Left ventricle myocardium inferior (tissue), 1 donor: ENCODE results near the gene SDR39U1. TPM values are rescaled to one million over a fixed set of nuclear protein-coding genes. Genes with fewer than 3 reads are reported as not detected.

ENCODE experiments used
- DNase-seq: peaks from one replicate; pipeline ENCODE4 v3.0.0-alpha.2; 2020
- H3K27ac ChIP-seq: fragments of 200-600 bp; replicated peaks from 2 replicates; pipeline ENCODE4 v1.8.0; 2021
- H3K27me3 ChIP-seq: fragments of 200-600 bp; 2 replicates; pipeline ENCODE4 v1.8.0; 2021; ENCODE audit warnings: low read depth
- H3K36me3 ChIP-seq: fragments of 200-600 bp; 2 replicates; pipeline ENCODE4 v1.8.0; 2021
- H3K4me1 ChIP-seq: fragments of 200-600 bp; 2 replicates; pipeline ENCODE4 v1.8.0; 2021
- H3K4me3 ChIP-seq: fragments of 200-600 bp; 2 replicates; pipeline ENCODE4 v1.8.0; 2021; ENCODE audit warnings: mild to moderate bottlenecking, moderate library complexity
- H3K9me3 ChIP-seq: fragments of 200-600 bp; replicated peaks from 2 replicates; pipeline ENCODE4 v1.8.0; 2021
- CTCF ChIP-seq: fragments of 200-600 bp; IDR thresholded peaks from 2 replicates; pipeline ENCODE4 v1.8.0; 2021; ENCODE audit warnings: antibody characterized with exemption, mild to moderate bottlenecking, borderline replicate concordance
- intact Hi-C: fragments of 100-400 bp; cut with micrococcal nuclease; formaldehyde crosslinking; loops from one replicate; pipeline ENCODE4 v1.11.0; 2022
- total RNA-seq: library from RNA; stranded (reverse); fragmentation: NEBNext Ultra II Directional; extraction: Animal tissue kit (Norgen Biotek cat#: 25700); gene quantifications from one replicate; pipeline ENCODE4 v1.2.1, GENCODE V29; 2021
- donor health status: DM: no; HTN: yes; CAD: no; lungs with severe emphysema.

The SDR39U1 gene
- total RNA-seq, 1 donor from 2014 or later = 74.8 TPM

DNA sequence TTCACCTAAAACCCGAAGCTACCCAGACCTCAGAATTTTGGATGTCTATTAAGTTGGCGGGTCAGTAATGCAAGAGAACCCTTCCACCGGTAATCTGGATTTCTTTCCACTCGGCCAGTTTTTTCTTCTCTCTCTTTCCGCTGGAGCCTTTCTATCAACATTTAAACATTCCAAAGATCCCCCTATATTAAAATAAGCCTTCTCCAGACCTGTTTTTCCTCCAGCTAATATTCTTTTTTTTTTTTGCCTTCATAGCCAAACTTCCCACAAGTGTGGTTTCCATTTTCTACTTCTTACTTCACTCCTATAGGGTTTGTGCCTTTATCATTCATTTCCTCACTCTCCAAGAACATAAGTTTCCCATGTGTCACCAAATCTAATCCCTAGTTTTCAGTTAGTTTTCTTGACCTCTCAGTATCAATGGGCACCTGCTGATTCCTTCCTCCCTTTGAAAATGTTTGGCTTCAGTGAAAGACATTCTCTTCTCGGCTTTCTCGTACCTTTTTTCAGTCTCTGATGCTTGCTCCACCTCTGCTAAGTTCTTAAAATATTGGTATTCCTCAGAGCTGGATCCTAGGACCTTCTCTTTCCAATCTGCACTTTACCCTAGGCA, 583 bp upstream of the SDR39U1 start:
- H3K36me3 ChIP-seq = peaks cover 31% of the 10 kb centered on the region
- H3K27ac ChIP-seq = peak overlapping the region; percentile 100
- no peaks in the 10 kb centered on the region for H3K27me3 ChIP-seq
- no peak for DNase-seq
- H3K4me1 ChIP-seq = peaks cover 51% of the 10 kb centered on the region
- H3K4me3 ChIP-seq = peak overlapping the region; percentile 79
- no peaks in the 10 kb centered on the region for H3K9me3 ChIP-seq
- intact Hi-C loops = no loop called here
- no peak for TF ChIP-seq CTCF

DNA sequence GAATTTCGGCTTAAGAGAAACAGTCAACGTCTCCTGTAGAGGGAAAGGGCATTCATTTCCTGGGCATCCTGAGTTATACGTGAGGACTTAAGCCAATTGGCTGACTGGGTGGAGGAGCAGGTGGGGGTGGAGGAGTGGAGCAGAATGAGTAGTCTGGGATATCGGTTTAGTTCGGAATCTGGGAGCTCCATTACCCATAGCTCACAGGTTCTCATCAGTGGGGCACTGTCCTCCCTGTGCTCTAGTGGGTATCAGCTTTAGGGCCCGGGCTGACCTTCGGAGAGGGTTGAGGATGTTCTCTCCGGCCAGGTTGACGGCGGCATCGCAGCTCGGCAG, 704 bp downstream of the SDR39U1 start:
- intact Hi-C loops = no loop called here
- peaks cover 44% of the 10 kb centered on the region for H3K36me3 ChIP-seq
- H3K27ac ChIP-seq = peak overlapping the region; percentile 100
- H3K27me3 ChIP-seq = no peaks in the 10 kb centered on the region
- no peaks in the 10 kb centered on the region for H3K9me3 ChIP-seq
- H3K4me1 ChIP-seq = peaks cover 64% of the 10 kb centered on the region
- TF ChIP-seq CTCF = no peak
- peak overlapping the region; percentile 79 for H3K4me3 ChIP-seq
- no peak for DNase-seq

GRCh38 chr14:24441485-24441884, 1.1 kb downstream of the SDR39U1 start:
- TF ChIP-seq CTCF = no peak
- Histone ChIP-seq H3K36me3 (peaks cover 45% of the 10 kb centered on the region), H3K27me3 (no peaks in the 10 kb centered on the region), H3K9me3 (no peaks in the 10 kb centered on the region), H3K4me1 (peaks cover 67% of the 10 kb centered on the region), H3K4me3 (peak overlapping the region; percentile 79), H3K27ac (peak overlapping the region; percentile 100)
- intact Hi-C loops = no loop called here
- DNase-seq = no peak

DNA sequence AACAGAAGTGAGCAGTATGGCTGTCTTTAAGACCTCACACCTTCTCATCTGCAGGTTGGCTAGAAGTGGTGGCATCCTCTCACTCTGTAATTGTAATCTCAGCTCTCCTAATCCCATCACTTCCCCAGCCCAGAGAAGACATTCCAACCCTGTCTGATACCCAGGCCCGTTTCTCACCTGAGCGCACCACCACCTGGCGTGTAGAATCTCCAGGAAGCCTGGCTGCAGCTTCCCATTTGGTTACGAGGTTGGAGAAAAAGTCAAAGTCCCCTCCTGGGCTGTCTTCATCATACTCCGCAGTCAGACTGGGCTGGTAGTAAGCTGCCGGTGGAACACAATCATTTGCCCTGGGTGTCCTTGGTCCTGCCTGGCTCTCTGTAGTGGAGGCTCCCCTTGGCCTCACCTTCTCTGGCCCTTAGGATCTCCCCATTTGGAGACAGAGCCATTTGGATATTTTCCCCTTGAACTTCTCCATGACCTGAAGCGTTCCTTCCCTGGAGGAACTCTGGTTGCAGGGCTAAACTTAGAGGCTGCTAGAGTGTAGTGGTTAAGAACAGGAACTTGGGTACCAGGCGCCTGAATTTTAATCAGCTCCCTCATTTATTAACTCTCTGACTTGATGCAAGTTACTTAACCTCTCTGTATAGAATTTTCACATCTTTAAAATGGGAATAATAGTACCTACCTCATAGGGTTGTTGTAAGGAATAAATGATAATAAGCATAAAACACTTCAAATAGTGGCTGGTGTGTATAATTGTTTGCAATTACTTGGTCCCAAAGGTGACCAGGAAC, 1.8 kb downstream of the SDR39U1 start:
- H3K4me3 ChIP-seq = no peak overlapping the region
- intact Hi-C loops = no loop called here
- DNase-seq = no peak
- H3K27ac ChIP-seq = peak overlapping the region; percentile 100
- H3K4me1 ChIP-seq = peaks cover 74% of the 10 kb centered on the region
- H3K36me3 ChIP-seq = peaks cover 52% of the 10 kb centered on the region
- no peaks in the 10 kb centered on the region for H3K27me3 ChIP-seq
- TF ChIP-seq CTCF = no peak
- H3K9me3 ChIP-seq = no peaks in the 10 kb centered on the region

DNA sequence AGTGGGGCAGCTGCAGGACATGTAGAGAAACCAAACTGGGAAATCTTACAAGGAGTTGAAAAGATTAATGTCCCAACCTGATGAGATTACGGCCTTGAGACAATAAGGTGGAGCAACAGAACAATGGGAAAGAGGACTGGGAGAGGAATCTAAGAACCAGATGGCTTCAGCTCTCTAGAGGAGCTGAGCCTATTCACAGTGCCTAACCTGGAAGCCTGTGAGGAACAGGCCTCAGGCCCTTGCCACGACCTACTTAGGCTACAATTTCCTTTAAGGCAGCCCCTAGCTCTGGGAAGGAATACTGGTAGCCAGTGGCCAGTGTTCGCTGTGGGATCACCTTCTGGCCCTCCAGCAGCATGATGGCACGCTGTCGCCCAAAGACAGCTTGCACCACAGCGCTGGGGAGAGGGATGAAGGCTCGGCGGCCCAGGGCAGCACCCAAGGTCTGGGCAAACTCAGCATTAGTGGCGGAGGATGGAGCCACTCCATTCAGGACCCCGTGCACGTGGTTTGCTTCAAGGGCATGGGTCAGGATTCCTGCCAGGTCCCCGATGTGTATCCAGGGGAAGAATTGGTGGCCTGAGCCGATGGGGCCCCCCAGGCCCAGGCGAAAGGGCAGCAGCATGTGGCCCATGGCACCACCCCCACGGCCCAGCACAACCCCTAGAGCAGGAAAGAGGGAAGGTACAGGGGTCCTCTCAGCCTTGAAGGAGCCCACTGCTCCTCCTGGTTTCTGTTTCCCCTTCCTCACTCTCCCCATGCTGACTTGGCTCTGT, 2.6 kb downstream of the SDR39U1 start:
- intact Hi-C loops = loop anchor here (5.0 kb wide), 1 partner anchor 108 kb away; no protein-coding TSS in a partner anchor

More for the DNA sequence above, 2.6 kb downstream of the SDR39U1 start:
- no peak for DNase-seq
- H3K27ac ChIP-seq = peak overlapping the region; percentile 100
- H3K27me3 ChIP-seq = no peaks in the 10 kb centered on the region
- H3K4me3 ChIP-seq = no peak overlapping the region
- TF ChIP-seq CTCF = no peak
- peaks cover 54% of the 10 kb centered on the region for H3K36me3 ChIP-seq
- H3K4me1 ChIP-seq = peaks cover 80% of the 10 kb centered on the region
- no peaks in the 10 kb centered on the region for H3K9me3 ChIP-seq
